Measurements from ENCODE around the gene PLD5. TPM values are rescaled to one million over a fixed set of nuclear protein-coding genes. Genes with fewer than 3 reads are reported as not detected.

The PLD5 gene
- total RNA-seq, 1 experiment from 2014 or later, result not detected

GRCh38 chr1:242209063-242209462, 315.4 kb downstream of the PLD5 start:
- BruUV-seq (replicated peaks), result no TSS peak
- H4K20me1 ChIP-seq (ENCODE audit: low read length), result no peaks in the 10 kb centered on the region
- H3K9me2 ChIP-seq (replicated peaks; ENCODE audit: low read length), result no peaks in the 10 kb centered on the region; the same call in 1 of the 2 replicates
- peaks cover 4% of the 10 kb centered on the region; the same call in 1 of the 2 replicates for H3K4me1 ChIP-seq (ENCODE audit: insufficient read depth, low read length)
- no peak for ATAC-seq
- H3K27ac ChIP-seq (ENCODE audit: low read length), result no peak overlapping the region
- ChIA-PET POLR2A (ENCODE audit: unreplicated experiment) (no interaction called here), CTCF (no interaction called here)
- no peak overlapping the region for H3K4me3 ChIP-seq (ENCODE audit: low read length)
- H3F3A ChIP-seq (ENCODE audit: low read length, unreplicated experiment), result no peaks in the 10 kb centered on the region
- H3K36me3 ChIP-seq (ENCODE audit: low read depth, low read length), result no peaks in the 10 kb centered on the region
- TF ChIP-seq EZH2 (IDR thresholded peaks at IDR 0.05; ENCODE audit: low read length, unreplicated experiment) (no peak), CTCF (conservative IDR thresholded peaks at IDR 0.05; ENCODE audit: low read depth, low read length) (no peak), EZH2phosphoT487 (IDR thresholded peaks at IDR 0.05; ENCODE audit: borderline replicate concordance, low read length) (no peak)
- no peaks in the 10 kb centered on the region for H3K9me3 ChIP-seq (ENCODE audit: low read length)
- H3K27me3 ChIP-seq (ENCODE audit: low read length), result no peaks in the 10 kb centered on the region
- no peak overlapping the region for H3K9ac ChIP-seq (ENCODE audit: low read length)
- no peak overlapping the region for H2AFZ ChIP-seq (ENCODE audit: low read length)
- intact Hi-C loops (cut with micrococcal nuclease), result no loop called here
- H3K4me2 ChIP-seq (ENCODE audit: low read length), result no peak overlapping the region
- no peaks in the 10 kb centered on the region for H3K79me2 ChIP-seq (ENCODE audit: low read length)
- no peak for DNase-seq

- Histone ChIP-seq H3K9me3 (ENCODE audit: low read length) (no peaks in the 10 kb centered on the region), H3K27me3 (ENCODE audit: low read length) (no peaks in the 10 kb centered on the region), H3K4me2 (ENCODE audit: low read length) (no peak overlapping the region), H2AFZ (ENCODE audit: low read length) (no peak overlapping the region), H3K27ac (ENCODE audit: low read length) (no peak overlapping the region), H4K20me1 (ENCODE audit: low read length) (no peaks in the 10 kb centered on the region), H3K4me1 (ENCODE audit: insufficient read depth, low read length) (peaks cover 4% of the 10 kb centered on the region; the same call in 1 of the 2 replicates), H3F3A (ENCODE audit: low read length, unreplicated experiment) (no peaks in the 10 kb centered on the region), H3K9me2 (replicated peaks; ENCODE audit: low read length) (no peaks in the 10 kb centered on the region; the same call in 1 of the 2 replicates), H3K4me3 (ENCODE audit: low read length) (no peak overlapping the region), H3K36me3 (ENCODE audit: low read depth, low read length) (no peaks in the 10 kb centered on the region), H3K9ac (ENCODE audit: low read length) (no peak overlapping the region), H3K79me2 (ENCODE audit: low read length) (no peaks in the 10 kb centered on the region)
- intact Hi-C loops (cut with micrococcal nuclease), result no loop called here
- ATAC-seq, result no peak
- TF ChIP-seq EZH2 (IDR thresholded peaks at IDR 0.05; ENCODE audit: low read length, unreplicated experiment) (no peak), EZH2phosphoT487 (IDR thresholded peaks at IDR 0.05; ENCODE audit: borderline replicate concordance, low read length) (no peak), CTCF (conservative IDR thresholded peaks at IDR 0.05; ENCODE audit: low read depth, low read length) (no peak)
- DNase-seq, result no peak
- ChIA-PET POLR2A (ENCODE audit: unreplicated experiment) (no interaction called here), CTCF (no interaction called here)
- BruUV-seq (replicated peaks), result no TSS peak
Observed at GRCh38 chr1:242208021-242208420, 316.5 kb downstream of the PLD5 start.

GRCh38 chr1:242206994-242207393, 317.5 kb downstream of the PLD5 start:
- Histone ChIP-seq H3K79me2 (ENCODE audit: low read length) (no peaks in the 10 kb centered on the region), H3K27me3 (ENCODE audit: low read length) (no peaks in the 10 kb centered on the region), H4K20me1 (ENCODE audit: low read length) (no peaks in the 10 kb centered on the region), H3K4me2 (ENCODE audit: low read length) (no peak overlapping the region), H3F3A (ENCODE audit: low read length, unreplicated experiment) (no peaks in the 10 kb centered on the region), H3K27ac (ENCODE audit: low read length) (peak overlapping the region; percentile 33; the same call in 1 of the 2 replicates), H2AFZ (ENCODE audit: low read length) (no peak overlapping the region), H3K4me1 (ENCODE audit: insufficient read depth, low read length) (peaks cover 4% of the 10 kb centered on the region; the same call in 1 of the 2 replicates), H3K36me3 (ENCODE audit: low read depth, low read length) (no peaks in the 10 kb centered on the region), H3K9me3 (ENCODE audit: low read length) (no peaks in the 10 kb centered on the region), H3K4me3 (ENCODE audit: low read length) (no peak overlapping the region), H3K9ac (ENCODE audit: low read length) (no peak overlapping the region), H3K9me2 (replicated peaks; ENCODE audit: low read length) (no peaks in the 10 kb centered on the region; the same call in 1 of the 2 replicates)
- peak; percentile 27; the same call in 1 of the 2 replicates for ATAC-seq
- no peak for TF ChIP-seq EZH2 (IDR thresholded peaks at IDR 0.05; ENCODE audit: low read length, unreplicated experiment)
- no peak for TF ChIP-seq EZH2phosphoT487 (IDR thresholded peaks at IDR 0.05; ENCODE audit: borderline replicate concordance, low read length)
- CTCF ChIA-PET, result no interaction called here
- peak; percentile 49 for DNase-seq
- no TSS peak for BruUV-seq (replicated peaks)
- intact Hi-C loops (cut with micrococcal nuclease), result no loop called here
- POLR2A ChIA-PET (ENCODE audit: unreplicated experiment), result no interaction called here

All from PC-3 (cell line).